GM23338 (cell line): Measurements from ENCODE around the gene STAC. TPM values are rescaled to one million over a fixed set of nuclear protein-coding genes. Genes with fewer than 3 reads are reported as not detected.

Experiments
- ATAC-seq: fragments of 200-7000 bp; cut with Tn5 transposase; 3 replicates; pipeline ENCODE4 v1.9.1; 2020
- DNase-seq: peaks from one replicate; pipeline ENCODE4 v3.0.0-alpha.2; 2015; ENCODE audit warnings: low spot score
- H2AFZ ChIP-seq: fragments of 200-600 bp; sonication (generic); 2 replicates; pipeline ENCODE4 v1.8.0; 2016; ENCODE audit warnings: antibody characterized with exemption, mild to moderate bottlenecking, moderate library complexity
- H3F3A ChIP-seq: fragments of 200-600 bp; sonication (generic); replicated peaks from 2 replicates; pipeline ENCODE4 v1.8.0; 2017; ENCODE audit warnings: antibody characterized with exemption, mixed run types, low read depth
- H3K27ac ChIP-seq: fragments of 200-600 bp; sonication (generic); 2 replicates; pipeline ENCODE4 v1.6.1; 2016; ENCODE audit warnings: low read depth
- H3K27me3 ChIP-seq: fragments of 200-600 bp; sonication (generic); 2 replicates; pipeline ENCODE4 v1.8.0; 2016; ENCODE audit warnings: mild to moderate bottlenecking, mixed run types, moderate library complexity; ENCODE audit not compliant: insufficient read depth
- H3K36me3 ChIP-seq: fragments of 200-600 bp; sonication (generic); 2 replicates; pipeline ENCODE4 v1.8.0; 2016; ENCODE audit warnings: mild to moderate bottlenecking; ENCODE audit not compliant: insufficient read depth
- H3K4me1 ChIP-seq: fragments of 200-600 bp; sonication (generic); 2 replicates; pipeline ENCODE4 v1.8.0; 2016; ENCODE audit warnings: mild to moderate bottlenecking, moderate library complexity; ENCODE audit not compliant: insufficient read depth
- H3K4me2 ChIP-seq: fragments of 200-600 bp; sonication (generic); 2 replicates; pipeline ENCODE4 v1.7.1; 2017; ENCODE audit warnings: mixed run types
- H3K4me3 ChIP-seq: fragments of 200-600 bp; sonication (generic); 2 replicates; pipeline ENCODE4 v1.6.1; 2016; ENCODE audit warnings: mixed run types
- H3K79me2 ChIP-seq: fragments of 200-600 bp; sonication (generic); replicated peaks from 2 replicates; pipeline ENCODE4 v1.8.0; 2017; ENCODE audit warnings: mild to moderate bottlenecking; ENCODE audit not compliant: insufficient read depth
- H3K9me2 ChIP-seq: fragments of 200-600 bp; sonication (generic); 2 replicates; pipeline ENCODE4 v1.8.0; 2017; ENCODE audit not compliant: insufficient read depth
- H4K20me1 ChIP-seq: fragments of 200-600 bp; sonication (generic); replicated peaks from 2 replicates; pipeline ENCODE4 v1.8.0; 2017; ENCODE audit warnings: mild to moderate bottlenecking; ENCODE audit not compliant: insufficient read depth
- H3K27ac Mint-ChIP-seq: 2 replicates; pipeline ENCODE4 v1.8.0; 2020; ENCODE audit warnings: inconsistent platforms, mild to moderate bottlenecking, moderate library complexity, mixed read lengths
- H3K27me3 Mint-ChIP-seq: 3 replicates; pipeline ENCODE4 v1.8.0; 2022; ENCODE audit warnings: low read depth, mild to moderate bottlenecking, moderate library complexity, mixed read lengths, inconsistent platforms; ENCODE audit not compliant: insufficient read depth, poor library complexity
- H3K36me3 Mint-ChIP-seq: 3 replicates; pipeline ENCODE4 v1.8.0; 2021; ENCODE audit warnings: low read depth, mild to moderate bottlenecking, inconsistent platforms, moderate library complexity, mixed read lengths
- H3K4me1 Mint-ChIP-seq: 3 replicates; pipeline ENCODE4 v1.8.0; 2020; ENCODE audit warnings: mild to moderate bottlenecking, inconsistent platforms, mixed read lengths
- H3K4me3 Mint-ChIP-seq: 3 replicates; pipeline ENCODE4 v1.8.0; 2021; ENCODE audit warnings: moderate library complexity, mild to moderate bottlenecking, inconsistent platforms, mixed read lengths
- H3K9me3 Mint-ChIP-seq: 3 replicates; pipeline ENCODE4 v1.8.0; 2020; ENCODE audit warnings: moderate library complexity, mild to moderate bottlenecking, inconsistent platforms, mixed read lengths
- EZH2 ChIP-seq: fragments of 200-600 bp; sonication (generic); IDR thresholded peaks from one replicate; pipeline ENCODE4 v1.8.0; 2017; ENCODE audit warnings: antibody characterized with exemption, mild to moderate bottlenecking, low read depth; ENCODE audit not compliant: unreplicated experiment
- POLR2AphosphoS5 ChIP-seq: IDR thresholded peaks from 2 replicates; pipeline ENCODE4 v1.6.1; 2016; ENCODE audit warnings: antibody characterized with exemption, low read depth
- REST ChIP-seq: IDR thresholded peaks from one replicate; pipeline ENCODE4 v1.6.1; 2018; ENCODE audit warnings: antibody characterized with exemption; ENCODE audit not compliant: unreplicated experiment
- ZNF462 ChIP-seq: fragments of 250-450 bp; sonication (Bioruptor Pico); IDR thresholded peaks from 2 replicates; pipeline ENCODE4 v1.5.0; 2020; ENCODE audit warnings: mild to moderate bottlenecking, moderate library complexity
- polyA plus RNA-seq: library from polyadenylated mRNA; unstranded; fragments of >200 nt; fragmentation: Nextera tagmentation; extraction: Ambion mirVana; gene quantifications from 2 replicates; pipeline ENCODE4 v1.2.1, GENCODE V29; 2016
- total RNA-seq: library from RNA; depleted of rRNA; stranded (reverse); fragments of >200 nt; shearing (Covaris generic); gene quantifications from 2 replicates; pipeline ENCODE4 v1.2.3, GENCODE V29; 2014

STAC gene
- total and polyA plus RNA-seq, 2 experiments from 2014 or later, result 5.6 to 22.9 TPM

GRCh38 chr3:36558961-36559360 is 178.7 kb downstream of the STAC start:
- H3K79me2 ChIP-seq, result no peaks in the 10 kb centered on the region
- H2AFZ ChIP-seq, result no peak overlapping the region
- H3K9me3 Mint-ChIP-seq, result no peaks in the 10 kb centered on the region
- TF ChIP-seq REST, result no peak
- no peak for TF ChIP-seq EZH2
- no peak for TF ChIP-seq POLR2AphosphoS5
- no peak for TF ChIP-seq ZNF462
- no peak overlapping the region for H3K27ac Mint-ChIP-seq
- H3K27me3 ChIP-seq, result no peaks in the 10 kb centered on the region
- H3K36me3 ChIP-seq, result no peaks in the 10 kb centered on the region
- no peaks in the 10 kb centered on the region for H3F3A ChIP-seq
- no peak overlapping the region for H3K4me3 Mint-ChIP-seq
- no peak overlapping the region for H3K4me3 ChIP-seq
- H3K27me3 Mint-ChIP-seq, result peaks cover 4% of the 10 kb centered on the region
- H3K36me3 Mint-ChIP-seq, result no peaks in the 10 kb centered on the region
- ATAC-seq, result no peak
- H3K4me1 Mint-ChIP-seq, result no peaks in the 10 kb centered on the region
- no peaks in the 10 kb centered on the region; the same call in 1 of the 2 replicates for H3K9me2 ChIP-seq
- no peak for DNase-seq
- no peak overlapping the region for H3K27ac ChIP-seq
- no peaks in the 10 kb centered on the region for H4K20me1 ChIP-seq
- H3K4me1 ChIP-seq, result no peaks in the 10 kb centered on the region
- no peak overlapping the region for H3K4me2 ChIP-seq
